ENCODE results near the gene SPI1.

DNA sequence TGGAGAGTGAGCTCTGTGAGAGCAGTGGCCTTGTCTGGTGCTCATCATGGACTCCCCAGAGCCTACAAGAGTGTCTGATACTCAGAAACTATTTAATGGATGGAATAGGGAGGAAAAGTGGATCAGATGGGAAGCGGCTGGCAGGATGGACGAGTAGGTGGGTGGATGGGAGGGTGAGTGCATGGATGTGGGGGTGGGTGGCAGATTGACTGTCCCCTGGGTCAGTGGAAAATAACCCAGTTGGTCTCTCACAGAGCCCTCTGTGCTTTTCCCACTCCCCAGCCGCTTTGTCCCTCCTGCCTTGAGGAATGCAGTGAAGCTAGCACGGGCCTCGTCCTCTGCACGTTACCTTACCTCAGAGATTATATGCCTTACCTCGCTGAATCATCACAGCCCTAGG lies 5.9 kb downstream of the SPI1 start:
- no peak for TF ChIP-seq POLR2AphosphoS5 (IDR thresholded peaks at IDR 0.05)
- TF ChIP-seq POLR2A (IDR thresholded peaks at IDR 0.05): no peak
